Body of pancreas (tissue), 4 donors: ENCODE measurements around the gene RAC3. TPM values are rescaled to one million over a fixed set of nuclear protein-coding genes. Genes with fewer than 3 reads are reported as not detected.

Experiments
- ATAC-seq: fragments of 150-250 bp; one replicate; pipeline ENCODE4 v1.9.1; 2016
- DNase-seq, 4 donors: peaks; one replicate each; pipeline ENCODE4 v3.0.0-alpha.2; 2019
- H3K27ac ChIP-seq, 4 donors: fragments of 200-600 bp; sonication (generic); 1 replicate in 3 of 4; 2 replicates in 1 of 4; pipeline versions ENCODE4 v1.5.1 to v1.6.1; 2016 to 2019; ENCODE audit warnings: mild to moderate bottlenecking in 1 of 4, mixed read lengths in 1 of 4, moderate library complexity in 1 of 4
- H3K27me3 ChIP-seq, 2 donors: fragments of 200-600 bp; sonication (generic); one replicate each; pipeline ENCODE4 v1.6.0; 2016; ENCODE audit warnings: mild to moderate bottlenecking in 1 of 2
- H3K36me3 ChIP-seq, 2 donors: fragments of 200-600 bp; sonication (generic); replicated peaks in 1 of 2; 2 replicates each; pipeline ENCODE4 v1.5.1; 2016; ENCODE audit warnings: low read depth in 2 of 2; ENCODE audit not compliant: insufficient read depth in 1 of 2
- H3K4me1 ChIP-seq: fragments of 200-600 bp; sonication (generic); one replicate; pipeline ENCODE4 v1.6.0; 2016
- H3K4me3 ChIP-seq, 2 donors: fragments of 200-600 bp; sonication (generic); 1 replicate in 1 of 2; 2 replicates in 1 of 2; pipeline ENCODE4 v1.5.1; 2016 to 2019
- H3K9me3 ChIP-seq, 3 donors: fragments of 200-600 bp; sonication (generic); 1 replicate in 2 of 3; 2 replicates in 1 of 3; pipeline ENCODE4 v1.5.1; 2016
- POLR2A ChIP-seq, 3 donors: fragments of 450-650 bp; IDR thresholded peaks; one replicate each; pipeline ENCODE4 v1.6.1; 2016; ENCODE audit warnings: antibody characterized with exemption in 3 of 3, mild to moderate bottlenecking in 2 of 3
- WGBS, 2 donors: methylation state at CpG; one replicate each; pipeline ENCODE4 v1.1.5; 2017; 5-methylcytosine and 5-hydroxymethylcytosine counted together
- intact Hi-C: fragments of 100-400 bp; cut with DNase I; formaldehyde crosslinking; loops from one replicate; pipeline ENCODE4 v1.15.1; 2023
- total RNA-seq, 2 donors: library from RNA; depleted of rRNA; stranded (reverse); fragments of >200 nt; gene quantifications; one replicate each; pipeline ENCODE4 v1.1.0, GENCODE V29; 2016
- TF ChIP-seq, protein P1 (sequence below), 7 experiments: fragments of 450-650 bp in 4 of 7; fragments of 200-600 bp in 3 of 7; sonication (generic) in 3 of 7; IDR thresholded peaks; one replicate each; pipeline ENCODE4 v1.5.1; 2016 to 2019; ENCODE audit warnings: antibody characterized with exemption in 7 of 7

Gene RAC3
- total RNA-seq, 2 donors from 2014 or later: 3.1 TPM; not detected in 1

DNA sequence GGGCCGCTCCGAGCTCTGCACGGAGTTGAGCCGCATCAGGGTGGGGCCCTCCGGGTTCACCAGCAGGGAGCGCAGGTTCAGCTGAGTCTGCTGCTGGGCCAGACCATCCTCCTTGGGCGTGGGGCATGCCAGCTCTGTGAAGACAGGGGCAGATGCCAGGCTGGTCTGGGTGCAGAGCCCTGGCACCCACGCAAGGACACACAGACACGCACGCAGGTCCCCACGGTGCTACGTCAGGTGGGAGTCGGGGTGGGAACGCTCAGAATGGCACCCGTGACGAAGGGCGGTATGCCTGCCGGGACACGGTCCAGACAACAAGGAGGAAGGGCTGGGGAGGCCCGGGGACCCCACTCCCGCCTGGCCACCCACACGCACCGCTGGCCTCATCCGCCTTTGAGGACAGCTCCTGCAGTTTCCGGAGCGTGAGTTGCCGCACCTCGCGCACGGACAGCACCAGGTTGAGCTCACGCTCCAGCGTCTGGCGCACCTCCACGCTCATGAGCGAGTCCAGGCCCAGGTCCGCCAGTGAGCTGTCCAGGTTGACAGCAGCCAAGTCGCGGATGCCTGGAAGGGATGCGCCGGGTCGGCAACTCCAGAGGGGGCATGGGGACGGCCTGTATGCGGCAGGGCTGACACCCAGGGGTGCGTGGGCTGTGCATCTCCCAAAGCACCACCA, 49.4 kb downstream of the RAC3 start:
- Histone ChIP-seq H3K36me3 (peaks cover 12 to 30% of the 10 kb centered on the region in 2 donors), H3K4me3 (no peak overlapping the region), H3K27me3 (no peaks in the 10 kb centered on the region), H3K4me1 (no peaks in the 10 kb centered on the region), H3K9me3 (no peaks in the 10 kb centered on the region), H3K27ac (no peak overlapping the region)
- ATAC-seq (no peak), DNase-seq (no peak)
- intact Hi-C loops: no loop called here
- WGBS, 2 donors: 95 to 96% methylated on average over 18 to 25 of the region's 44 CpGs
- TF ChIP-seq, protein P1, sequence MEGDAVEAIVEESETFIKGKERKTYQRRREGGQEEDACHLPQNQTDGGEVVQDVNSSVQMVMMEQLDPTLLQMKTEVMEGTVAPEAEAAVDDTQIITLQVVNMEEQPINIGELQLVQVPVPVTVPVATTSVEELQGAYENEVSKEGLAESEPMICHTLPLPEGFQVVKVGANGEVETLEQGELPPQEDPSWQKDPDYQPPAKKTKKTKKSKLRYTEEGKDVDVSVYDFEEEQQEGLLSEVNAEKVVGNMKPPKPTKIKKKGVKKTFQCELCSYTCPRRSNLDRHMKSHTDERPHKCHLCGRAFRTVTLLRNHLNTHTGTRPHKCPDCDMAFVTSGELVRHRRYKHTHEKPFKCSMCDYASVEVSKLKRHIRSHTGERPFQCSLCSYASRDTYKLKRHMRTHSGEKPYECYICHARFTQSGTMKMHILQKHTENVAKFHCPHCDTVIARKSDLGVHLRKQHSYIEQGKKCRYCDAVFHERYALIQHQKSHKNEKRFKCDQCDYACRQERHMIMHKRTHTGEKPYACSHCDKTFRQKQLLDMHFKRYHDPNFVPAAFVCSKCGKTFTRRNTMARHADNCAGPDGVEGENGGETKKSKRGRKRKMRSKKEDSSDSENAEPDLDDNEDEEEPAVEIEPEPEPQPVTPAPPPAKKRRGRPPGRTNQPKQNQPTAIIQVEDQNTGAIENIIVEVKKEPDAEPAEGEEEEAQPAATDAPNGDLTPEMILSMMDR (IDR thresholded peaks at IDR 0.05): no peak
- no peak for TF ChIP-seq POLR2A (IDR thresholded peaks at IDR 0.05)

DNA sequence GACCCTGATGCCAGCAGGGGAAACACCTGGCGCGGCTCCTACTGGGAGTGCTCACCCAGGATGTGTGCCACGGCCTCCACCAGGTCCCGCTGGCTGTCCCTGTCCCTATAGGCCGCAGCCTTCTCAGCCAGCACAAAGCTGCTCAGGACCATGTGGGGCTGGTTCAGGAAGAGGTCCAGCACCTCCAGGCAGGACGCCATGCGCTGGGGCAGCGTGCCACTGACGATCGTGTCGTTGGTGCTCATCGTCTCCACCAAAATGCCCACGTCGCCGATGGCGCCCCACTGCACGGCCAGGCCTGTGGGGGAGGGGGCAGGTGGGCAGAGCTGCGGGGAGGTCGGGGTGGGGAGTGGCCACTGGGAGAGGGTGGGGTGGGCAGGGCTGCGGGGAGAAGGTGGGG, 50.1 kb downstream of the RAC3 start:
- Histone ChIP-seq H3K27ac (no peak overlapping the region), H3K4me3 (no peak overlapping the region), H3K4me1 (no peaks in the 10 kb centered on the region), H3K9me3 (no peaks in the 10 kb centered on the region), H3K27me3 (no peaks in the 10 kb centered on the region), H3K36me3 (peaks cover 12 to 32% of the 10 kb centered on the region in 2 donors)
- no peak for DNase-seq
- no peak for ATAC-seq
- intact Hi-C loops: no loop called here
- WGBS, 2 donors: 94% methylated on average over 11 of the region's 20 CpGs; no CpG with 5 or more reads in 1 of the 2 donors
- TF ChIP-seq, protein P1 (IDR thresholded peaks at IDR 0.05): no peak
- no peak for TF ChIP-seq POLR2A (IDR thresholded peaks at IDR 0.05)

DNA sequence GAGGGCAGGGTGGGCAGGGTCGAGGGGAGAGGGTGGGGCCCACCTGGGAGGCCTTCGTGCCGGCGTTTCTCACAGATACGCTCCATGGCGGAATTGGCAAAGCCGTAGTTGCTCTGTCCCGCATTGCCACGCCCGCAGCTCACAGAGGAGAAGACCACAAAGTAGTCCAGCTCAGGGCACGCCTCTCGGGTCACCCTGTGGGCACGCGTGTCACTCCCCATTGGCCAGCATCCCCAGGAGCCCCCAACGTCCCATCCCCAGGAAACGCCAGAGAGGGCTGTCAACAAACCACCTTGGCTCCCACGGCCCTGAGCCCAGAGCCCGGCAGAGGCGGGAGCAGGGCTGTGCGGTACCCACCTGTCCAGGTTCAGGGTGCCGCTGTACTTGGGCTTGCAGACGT, 50.5 kb downstream of the RAC3 start:
- peaks cover 12 to 36% of the 10 kb centered on the region in 2 donors for H3K36me3 ChIP-seq
- 86% methylated on average over 21 of the region's 22 CpGs; no CpG with 5 or more reads in 1 of the 2 donors for WGBS, 2 donors

DNA sequence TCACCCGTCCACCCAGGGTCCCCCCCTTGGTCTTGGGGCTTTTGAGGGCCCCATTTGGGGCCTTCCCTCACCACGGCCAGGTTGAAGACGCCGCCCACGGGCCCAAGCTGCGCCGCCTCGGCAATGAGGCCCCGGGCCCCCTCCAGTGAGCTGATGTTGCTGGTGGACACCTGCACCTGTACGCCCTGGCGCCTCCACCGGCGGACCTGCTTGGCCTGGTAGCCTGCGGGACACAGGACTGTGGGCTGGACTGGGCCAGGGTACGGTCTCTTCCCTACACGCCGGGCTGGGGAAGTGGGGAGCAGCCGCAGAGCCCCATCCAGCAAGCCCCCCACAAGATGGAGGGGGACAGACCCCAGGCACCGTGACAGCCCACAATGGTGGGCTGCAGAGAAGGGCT, 51.0 kb downstream of the RAC3 start:
- no peak for DNase-seq
- Histone ChIP-seq H3K27ac (no peak overlapping the region), H3K9me3 (no peaks in the 10 kb centered on the region), H3K4me3 (no peak overlapping the region), H3K4me1 (no peaks in the 10 kb centered on the region), H3K36me3 (peaks cover 12 to 41% of the 10 kb centered on the region in 2 donors), H3K27me3 (no peaks in the 10 kb centered on the region)
- TF ChIP-seq POLR2A (IDR thresholded peaks at IDR 0.05): no peak
- TF ChIP-seq, protein P1 (IDR thresholded peaks at IDR 0.05): no peak
- intact Hi-C loops: no loop called here
- ATAC-seq: no peak
- WGBS, 2 donors: 92% methylated on average over 17 of the region's 19 CpGs; no CpG with 5 or more reads in 1 of the 2 donors

More for the DNA sequence above, 50.5 kb downstream of the RAC3 start:
- no peaks in the 10 kb centered on the region for H3K9me3 ChIP-seq
- H3K27ac ChIP-seq: no peak overlapping the region
- H3K4me3 ChIP-seq: no peak overlapping the region
- no peaks in the 10 kb centered on the region for H3K4me1 ChIP-seq
- ATAC-seq (no peak), DNase-seq (no peak)
- intact Hi-C loops: no loop called here
- TF ChIP-seq, protein P1 (IDR thresholded peaks at IDR 0.05): no peak
- TF ChIP-seq POLR2A (IDR thresholded peaks at IDR 0.05): no peak
- no peaks in the 10 kb centered on the region for H3K27me3 ChIP-seq

DNA sequence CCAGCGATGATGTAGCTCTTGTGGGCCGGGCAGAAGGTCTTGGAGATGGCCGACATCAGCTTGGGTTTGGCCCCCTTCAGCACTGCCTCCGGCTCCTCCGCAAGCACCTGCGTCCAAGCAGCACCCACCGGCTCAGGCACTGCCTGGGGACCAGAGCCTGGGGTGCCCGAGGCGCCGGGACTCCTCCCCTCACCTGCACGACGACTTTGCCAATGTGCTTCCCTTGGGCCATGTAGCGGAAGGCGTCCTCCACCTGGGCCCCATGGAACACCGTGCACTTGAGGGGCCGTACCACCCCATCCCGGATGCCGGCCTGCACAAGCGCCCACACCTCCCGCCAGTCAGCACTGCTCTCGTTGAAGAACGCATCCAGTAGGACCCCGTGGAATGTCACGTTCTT, 51.5 kb downstream of the RAC3 start:
- DNase-seq: no peak
- Histone ChIP-seq H3K27me3 (no peaks in the 10 kb centered on the region), H3K9me3 (no peaks in the 10 kb centered on the region), H3K36me3 (peaks cover 12 to 46% of the 10 kb centered on the region in 2 donors), H3K4me1 (no peaks in the 10 kb centered on the region), H3K4me3 (no peak overlapping the region), H3K27ac (no peak overlapping the region)
- TF ChIP-seq POLR2A (IDR thresholded peaks at IDR 0.05): no peak
- TF ChIP-seq, protein P1 (IDR thresholded peaks at IDR 0.05): no peak
- intact Hi-C loops: no loop called here
- 80 to 95% methylated on average over 3 to 24 of the region's 24 CpGs for WGBS, 2 donors
- ATAC-seq: no peak
